ENCODE data around the gene ANXA10. TPM values are rescaled to one million over a fixed set of nuclear protein-coding genes. Genes with fewer than 3 reads are reported as not detected.

ANXA10 gene
- total RNA-seq, 1 experiment from 2014 or later: not detected

DNA sequence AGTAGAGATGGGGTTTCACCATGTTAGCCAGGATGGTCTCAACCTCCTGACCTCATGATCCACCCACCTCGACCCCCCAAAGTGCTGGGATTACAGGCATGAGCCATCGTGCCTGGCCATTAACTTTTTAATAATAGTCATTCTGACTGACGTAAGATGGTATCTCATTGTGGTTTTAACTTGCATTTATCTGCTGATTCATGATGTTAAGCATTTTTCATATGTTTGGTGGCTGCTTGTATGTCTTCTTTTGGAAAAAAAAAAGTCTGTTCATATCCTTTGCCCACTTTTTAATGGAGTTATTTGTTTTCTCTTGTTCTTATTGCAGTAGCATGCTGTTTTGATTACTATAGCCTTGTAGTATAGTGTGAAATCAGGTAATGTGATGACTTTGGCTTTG, 45.8 kb downstream of the ANXA10 start:
- Mint-ChIP-seq H3K27ac (no peak overlapping the region), H3K4me1 (peaks cover 5% of the 10 kb centered on the region), H3K4me3 (no peak overlapping the region), H3K27me3 (ENCODE audit: low read depth) (no peaks in the 10 kb centered on the region), H3K36me3 (no peaks in the 10 kb centered on the region), H3K9me3 (peaks cover 5% of the 10 kb centered on the region; the same call in 1 of the 2 replicates)
- DNase-seq (ENCODE audit: low spot score) (no peak), ATAC-seq (no peak)
- CTCF ChIA-PET: no interaction called here
- POLR2A ChIA-PET: no interaction called here
- TF ChIP-seq, protein P1, sequence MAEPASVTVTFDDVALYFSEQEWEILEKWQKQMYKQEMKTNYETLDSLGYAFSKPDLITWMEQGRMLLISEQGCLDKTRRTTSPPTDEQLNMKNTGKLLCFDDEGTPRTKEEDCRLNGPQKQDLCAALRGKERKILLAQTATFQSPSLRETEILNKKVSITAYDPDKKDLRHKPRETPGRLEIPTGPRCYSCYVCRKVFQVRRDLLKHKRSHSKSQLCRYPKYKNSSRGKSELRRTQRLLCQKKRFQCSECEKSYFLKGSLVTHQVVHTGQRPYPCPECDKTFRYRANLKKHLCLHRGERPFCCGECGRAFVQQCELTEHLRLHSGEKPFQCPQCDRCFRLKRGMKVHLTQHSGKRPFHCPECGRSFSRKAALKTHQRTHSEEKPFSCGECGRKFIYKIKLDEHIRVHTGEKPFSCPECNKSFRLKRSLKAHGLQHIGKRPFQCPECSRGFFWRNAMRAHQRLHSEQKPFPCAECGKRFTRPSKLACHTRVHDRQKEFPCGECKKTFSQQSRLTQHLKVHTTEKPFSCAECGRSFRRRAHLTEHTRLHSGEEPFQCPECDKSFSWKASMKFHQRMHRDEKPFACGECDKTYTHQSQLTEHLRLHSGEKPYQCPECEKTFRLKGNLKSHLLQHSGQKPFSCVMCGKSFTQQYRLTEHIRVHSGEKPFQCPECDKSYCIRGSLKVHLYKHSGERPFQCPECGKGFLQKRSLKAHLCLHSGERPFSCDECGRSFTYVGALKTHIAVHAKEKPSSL (CRISPR knock-in tag; conservative IDR thresholded peaks at IDR 0.05): no peak
- no peak for TF ChIP-seq FOXJ3 (CRISPR knock-in tag; IDR thresholded peaks at IDR 0.05; ENCODE audit: borderline replicate concordance)
- no peak for TF ChIP-seq FOXP1 (CRISPR knock-in tag; IDR thresholded peaks at IDR 0.05; ENCODE audit: borderline replicate concordance)
- no peak for TF ChIP-seq NFATC4 (CRISPR knock-in tag; IDR thresholded peaks at IDR 0.05)
- no peak for TF ChIP-seq SMAD4 (CRISPR knock-in tag; IDR thresholded peaks at IDR 0.05)
- TF ChIP-seq IRF2 (CRISPR knock-in tag; IDR thresholded peaks at IDR 0.05; ENCODE audit: borderline replicate concordance, low read depth): no peak
- TF ChIP-seq TEAD1 (CRISPR knock-in tag; IDR thresholded peaks at IDR 0.05): no peak
- TF ChIP-seq, protein P2, sequence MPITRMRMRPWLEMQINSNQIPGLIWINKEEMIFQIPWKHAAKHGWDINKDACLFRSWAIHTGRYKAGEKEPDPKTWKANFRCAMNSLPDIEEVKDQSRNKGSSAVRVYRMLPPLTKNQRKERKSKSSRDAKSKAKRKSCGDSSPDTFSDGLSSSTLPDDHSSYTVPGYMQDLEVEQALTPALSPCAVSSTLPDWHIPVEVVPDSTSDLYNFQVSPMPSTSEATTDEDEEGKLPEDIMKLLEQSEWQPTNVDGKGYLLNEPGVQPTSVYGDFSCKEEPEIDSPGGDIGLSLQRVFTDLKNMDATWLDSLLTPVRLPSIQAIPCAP (CRISPR knock-in tag; IDR thresholded peaks at IDR 0.05): no peak
- TF ChIP-seq, protein P3, sequence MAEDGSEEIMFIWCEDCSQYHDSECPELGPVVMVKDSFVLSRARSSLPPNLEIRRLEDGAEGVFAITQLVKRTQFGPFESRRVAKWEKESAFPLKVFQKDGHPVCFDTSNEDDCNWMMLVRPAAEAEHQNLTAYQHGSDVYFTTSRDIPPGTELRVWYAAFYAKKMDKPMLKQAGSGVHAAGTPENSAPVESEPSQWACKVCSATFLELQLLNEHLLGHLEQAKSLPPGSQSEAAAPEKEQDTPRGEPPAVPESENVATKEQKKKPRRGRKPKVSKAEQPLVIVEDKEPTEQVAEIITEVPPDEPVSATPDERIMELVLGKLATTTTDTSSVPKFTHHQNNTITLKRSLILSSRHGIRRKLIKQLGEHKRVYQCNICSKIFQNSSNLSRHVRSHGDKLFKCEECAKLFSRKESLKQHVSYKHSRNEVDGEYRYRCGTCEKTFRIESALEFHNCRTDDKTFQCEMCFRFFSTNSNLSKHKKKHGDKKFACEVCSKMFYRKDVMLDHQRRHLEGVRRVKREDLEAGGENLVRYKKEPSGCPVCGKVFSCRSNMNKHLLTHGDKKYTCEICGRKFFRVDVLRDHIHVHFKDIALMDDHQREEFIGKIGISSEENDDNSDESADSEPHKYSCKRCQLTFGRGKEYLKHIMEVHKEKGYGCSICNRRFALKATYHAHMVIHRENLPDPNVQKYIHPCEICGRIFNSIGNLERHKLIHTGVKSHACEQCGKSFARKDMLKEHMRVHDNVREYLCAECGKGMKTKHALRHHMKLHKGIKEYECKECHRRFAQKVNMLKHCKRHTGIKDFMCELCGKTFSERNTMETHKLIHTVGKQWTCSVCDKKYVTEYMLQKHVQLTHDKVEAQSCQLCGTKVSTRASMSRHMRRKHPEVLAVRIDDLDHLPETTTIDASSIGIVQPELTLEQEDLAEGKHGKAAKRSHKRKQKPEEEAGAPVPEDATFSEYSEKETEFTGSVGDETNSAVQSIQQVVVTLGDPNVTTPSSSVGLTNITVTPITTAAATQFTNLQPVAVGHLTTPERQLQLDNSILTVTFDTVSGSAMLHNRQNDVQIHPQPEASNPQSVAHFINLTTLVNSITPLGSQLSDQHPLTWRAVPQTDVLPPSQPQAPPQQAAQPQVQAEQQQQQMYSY (CRISPR knock-in tag; IDR thresholded peaks at IDR 0.05): no peak
- TF ChIP-seq, protein P4, sequence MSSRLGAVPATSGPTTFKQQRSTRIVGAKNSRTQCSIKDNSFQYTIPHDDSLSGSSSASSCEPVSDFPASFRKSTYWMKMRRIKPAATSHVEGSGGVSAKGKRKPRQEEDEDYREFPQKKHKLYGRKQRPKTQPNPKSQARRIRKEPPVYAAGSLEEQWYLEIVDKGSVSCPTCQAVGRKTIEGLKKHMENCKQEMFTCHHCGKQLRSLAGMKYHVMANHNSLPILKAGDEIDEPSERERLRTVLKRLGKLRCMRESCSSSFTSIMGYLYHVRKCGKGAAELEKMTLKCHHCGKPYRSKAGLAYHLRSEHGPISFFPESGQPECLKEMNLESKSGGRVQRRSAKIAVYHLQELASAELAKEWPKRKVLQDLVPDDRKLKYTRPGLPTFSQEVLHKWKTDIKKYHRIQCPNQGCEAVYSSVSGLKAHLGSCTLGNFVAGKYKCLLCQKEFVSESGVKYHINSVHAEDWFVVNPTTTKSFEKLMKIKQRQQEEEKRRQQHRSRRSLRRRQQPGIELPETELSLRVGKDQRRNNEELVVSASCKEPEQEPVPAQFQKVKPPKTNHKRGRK (CRISPR knock-in tag; IDR thresholded peaks at IDR 0.05; ENCODE audit: borderline replicate concordance): no peak
- no peak for TF ChIP-seq TEAD4 (CRISPR knock-in tag; IDR thresholded peaks at IDR 0.05)
- TF ChIP-seq GTF2I (CRISPR knock-in tag; conservative IDR thresholded peaks at IDR 0.05): no peak

DNA sequence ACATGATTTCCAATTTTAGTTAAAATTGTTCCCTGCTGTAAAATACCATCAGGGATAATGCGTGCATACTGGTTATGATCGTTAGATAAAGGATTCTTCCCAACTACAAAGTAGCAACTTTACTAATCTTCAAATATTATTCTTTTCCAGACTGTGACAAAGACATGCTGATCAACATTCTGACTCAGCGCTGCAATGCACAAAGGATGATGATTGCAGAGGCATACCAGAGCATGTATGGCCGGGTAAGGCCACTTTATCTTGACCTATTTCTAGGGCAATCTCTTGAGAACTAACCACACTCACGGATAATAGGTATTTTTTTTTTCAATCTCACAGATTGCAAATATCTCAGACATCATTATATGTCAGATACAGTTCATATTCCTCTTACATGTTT, 47.0 kb downstream of the ANXA10 start:
- Mint-ChIP-seq H3K4me1 (peaks cover 5% of the 10 kb centered on the region), H3K9me3 (peaks cover 5% of the 10 kb centered on the region; the same call in 1 of the 2 replicates), H3K4me3 (no peak overlapping the region), H3K27me3 (ENCODE audit: low read depth) (no peaks in the 10 kb centered on the region), H3K36me3 (no peaks in the 10 kb centered on the region), H3K27ac (no peak overlapping the region)
- ATAC-seq (no peak), DNase-seq (ENCODE audit: low spot score) (no peak)
- ChIA-PET CTCF (no interaction called here), POLR2A (no interaction called here)
- TF ChIP-seq ESRRA (CRISPR knock-in tag; IDR thresholded peaks at IDR 0.05; ENCODE audit: borderline replicate concordance) (no peak), SP1 (CRISPR knock-in tag; conservative IDR thresholded peaks at IDR 0.05) (no peak)
- TF ChIP-seq, protein P5, sequence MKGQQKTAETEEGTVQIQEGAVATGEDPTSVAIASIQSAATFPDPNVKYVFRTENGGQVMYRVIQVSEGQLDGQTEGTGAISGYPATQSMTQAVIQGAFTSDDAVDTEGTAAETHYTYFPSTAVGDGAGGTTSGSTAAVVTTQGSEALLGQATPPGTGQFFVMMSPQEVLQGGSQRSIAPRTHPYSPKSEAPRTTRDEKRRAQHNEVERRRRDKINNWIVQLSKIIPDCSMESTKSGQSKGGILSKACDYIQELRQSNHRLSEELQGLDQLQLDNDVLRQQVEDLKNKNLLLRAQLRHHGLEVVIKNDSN (CRISPR knock-in tag; IDR thresholded peaks at IDR 0.05): no peak
- TF ChIP-seq, protein P6, sequence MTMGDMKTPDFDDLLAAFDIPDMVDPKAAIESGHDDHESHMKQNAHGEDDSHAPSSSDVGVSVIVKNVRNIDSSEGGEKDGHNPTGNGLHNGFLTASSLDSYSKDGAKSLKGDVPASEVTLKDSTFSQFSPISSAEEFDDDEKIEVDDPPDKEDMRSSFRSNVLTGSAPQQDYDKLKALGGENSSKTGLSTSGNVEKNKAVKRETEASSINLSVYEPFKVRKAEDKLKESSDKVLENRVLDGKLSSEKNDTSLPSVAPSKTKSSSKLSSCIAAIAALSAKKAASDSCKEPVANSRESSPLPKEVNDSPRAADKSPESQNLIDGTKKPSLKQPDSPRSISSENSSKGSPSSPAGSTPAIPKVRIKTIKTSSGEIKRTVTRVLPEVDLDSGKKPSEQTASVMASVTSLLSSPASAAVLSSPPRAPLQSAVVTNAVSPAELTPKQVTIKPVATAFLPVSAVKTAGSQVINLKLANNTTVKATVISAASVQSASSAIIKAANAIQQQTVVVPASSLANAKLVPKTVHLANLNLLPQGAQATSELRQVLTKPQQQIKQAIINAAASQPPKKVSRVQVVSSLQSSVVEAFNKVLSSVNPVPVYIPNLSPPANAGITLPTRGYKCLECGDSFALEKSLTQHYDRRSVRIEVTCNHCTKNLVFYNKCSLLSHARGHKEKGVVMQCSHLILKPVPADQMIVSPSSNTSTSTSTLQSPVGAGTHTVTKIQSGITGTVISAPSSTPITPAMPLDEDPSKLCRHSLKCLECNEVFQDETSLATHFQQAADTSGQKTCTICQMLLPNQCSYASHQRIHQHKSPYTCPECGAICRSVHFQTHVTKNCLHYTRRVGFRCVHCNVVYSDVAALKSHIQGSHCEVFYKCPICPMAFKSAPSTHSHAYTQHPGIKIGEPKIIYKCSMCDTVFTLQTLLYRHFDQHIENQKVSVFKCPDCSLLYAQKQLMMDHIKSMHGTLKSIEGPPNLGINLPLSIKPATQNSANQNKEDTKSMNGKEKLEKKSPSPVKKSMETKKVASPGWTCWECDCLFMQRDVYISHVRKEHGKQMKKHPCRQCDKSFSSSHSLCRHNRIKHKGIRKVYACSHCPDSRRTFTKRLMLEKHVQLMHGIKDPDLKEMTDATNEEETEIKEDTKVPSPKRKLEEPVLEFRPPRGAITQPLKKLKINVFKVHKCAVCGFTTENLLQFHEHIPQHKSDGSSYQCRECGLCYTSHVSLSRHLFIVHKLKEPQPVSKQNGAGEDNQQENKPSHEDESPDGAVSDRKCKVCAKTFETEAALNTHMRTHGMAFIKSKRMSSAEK (CRISPR knock-in tag; IDR thresholded peaks at IDR 0.05; ENCODE audit: borderline replicate concordance): no peak
- TF ChIP-seq, protein P7, sequence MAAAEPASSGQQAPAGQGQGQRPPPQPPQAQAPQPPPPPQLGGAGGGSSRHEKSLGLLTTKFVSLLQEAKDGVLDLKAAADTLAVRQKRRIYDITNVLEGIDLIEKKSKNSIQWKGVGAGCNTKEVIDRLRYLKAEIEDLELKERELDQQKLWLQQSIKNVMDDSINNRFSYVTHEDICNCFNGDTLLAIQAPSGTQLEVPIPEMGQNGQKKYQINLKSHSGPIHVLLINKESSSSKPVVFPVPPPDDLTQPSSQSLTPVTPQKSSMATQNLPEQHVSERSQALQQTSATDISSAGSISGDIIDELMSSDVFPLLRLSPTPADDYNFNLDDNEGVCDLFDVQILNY (CRISPR knock-in tag; IDR thresholded peaks at IDR 0.05): no peak
- TF ChIP-seq, protein P3 (CRISPR knock-in tag; IDR thresholded peaks at IDR 0.05): no peak

Measured in WTC11 (cell line).